ENCODE results near the gene BICC1. TPM values are rescaled to one million over a fixed set of nuclear protein-coding genes. Genes with fewer than 3 reads are reported as not detected.

Gene BICC1
- polyA plus RNA-seq, 1 donor, result 6.2 TPM

DNA sequence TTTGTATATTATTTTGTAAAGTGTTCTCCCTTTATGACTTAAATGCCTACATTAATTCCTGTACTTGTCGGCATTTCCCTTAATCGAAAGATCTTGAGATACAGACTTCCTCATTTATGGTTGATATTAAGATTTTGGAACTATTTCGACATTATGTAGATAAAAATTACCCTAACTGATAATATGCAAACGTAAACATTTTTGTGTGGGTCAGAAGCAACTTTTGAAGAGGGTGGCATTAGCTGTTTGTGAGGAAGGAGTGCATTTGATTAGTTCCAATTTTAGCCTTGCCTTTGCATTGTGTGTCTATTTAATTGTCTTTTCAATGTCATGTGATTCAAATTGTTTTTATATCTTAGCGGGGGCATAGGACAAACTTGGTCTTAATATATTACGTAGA, 114.7 kb downstream of the BICC1 start:
- H3K27me3 ChIP-seq (ENCODE audit: control insufficient read depth, insufficient read depth, low read length), result no peaks in the 10 kb centered on the region
- H3K4me1 ChIP-seq (ENCODE audit: control insufficient read depth, insufficient read depth, low read length), result no peaks in the 10 kb centered on the region
- WGBS (ENCODE audit: insufficient coverage, low lambda C conversion rate), result 100% methylated on average over 4 of the region's 6 CpGs
- no peaks in the 10 kb centered on the region for H3K9me3 ChIP-seq (ENCODE audit: control insufficient read depth, low read depth, low read length)
- no peaks in the 10 kb centered on the region for H3K36me3 ChIP-seq (ENCODE audit: control insufficient read depth, insufficient read depth, low read length)
- no peak overlapping the region for H3K27ac ChIP-seq (ENCODE audit: low read length)
- no peak overlapping the region for H3K4me3 ChIP-seq (ENCODE audit: low read length)
- DNase-seq, result no peak

DNA sequence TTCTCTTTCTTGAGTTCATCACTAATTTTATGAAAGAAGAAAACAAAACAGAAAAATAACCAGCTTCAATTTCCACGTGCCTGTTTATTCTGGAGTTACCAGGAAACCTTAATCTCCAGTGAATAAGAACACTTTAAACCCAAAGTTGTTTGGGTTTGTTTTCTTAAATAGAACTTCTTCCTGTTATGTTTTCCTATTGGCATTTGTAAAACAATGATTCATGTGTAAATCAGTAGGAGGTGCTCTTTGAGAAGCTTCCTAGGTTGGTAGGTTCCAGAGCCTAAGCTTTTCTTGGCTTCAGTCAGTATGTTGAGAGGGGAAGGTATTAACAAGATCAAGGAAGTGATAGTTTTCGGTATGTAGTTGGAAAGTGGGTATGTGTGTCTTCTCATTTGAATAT, 119.0 kb downstream of the BICC1 start:
- Histone ChIP-seq H3K27ac (ENCODE audit: low read length) (no peak overlapping the region), H3K4me1 (ENCODE audit: control insufficient read depth, insufficient read depth, low read length) (no peaks in the 10 kb centered on the region), H3K27me3 (ENCODE audit: control insufficient read depth, insufficient read depth, low read length) (no peaks in the 10 kb centered on the region), H3K4me3 (ENCODE audit: low read length) (no peak overlapping the region), H3K9me3 (ENCODE audit: control insufficient read depth, low read depth, low read length) (no peaks in the 10 kb centered on the region), H3K36me3 (ENCODE audit: control insufficient read depth, insufficient read depth, low read length) (no peaks in the 10 kb centered on the region)
- WGBS (ENCODE audit: insufficient coverage, low lambda C conversion rate), result 55% methylated on average over 1 of the region's 2 CpGs
- DNase-seq, result no peak

DNA sequence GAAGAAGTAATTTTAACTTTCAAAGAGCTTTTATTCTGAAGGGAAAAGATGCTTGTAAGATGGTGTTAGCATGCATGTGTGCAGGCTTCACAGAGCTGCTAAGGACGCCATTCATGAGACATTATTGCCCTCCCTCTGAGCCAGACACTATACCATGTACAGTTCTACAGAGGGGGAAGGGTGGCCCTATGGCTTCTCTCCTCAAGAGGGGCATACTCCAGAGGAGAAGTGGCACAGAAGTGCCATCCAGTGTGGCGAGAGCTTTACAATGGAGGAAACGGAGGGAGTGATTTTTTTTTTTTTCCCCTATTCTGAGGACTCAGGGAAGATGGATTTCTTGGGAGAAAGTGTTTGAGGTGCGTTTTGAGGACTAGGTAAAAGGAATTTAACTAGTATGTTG, 119.5 kb downstream of the BICC1 start:
- no peak for DNase-seq
- Histone ChIP-seq H3K27ac (ENCODE audit: low read length) (no peak overlapping the region), H3K9me3 (ENCODE audit: control insufficient read depth, low read depth, low read length) (no peaks in the 10 kb centered on the region), H3K27me3 (ENCODE audit: control insufficient read depth, insufficient read depth, low read length) (no peaks in the 10 kb centered on the region), H3K4me3 (ENCODE audit: low read length) (no peak overlapping the region), H3K36me3 (ENCODE audit: control insufficient read depth, insufficient read depth, low read length) (no peaks in the 10 kb centered on the region), H3K4me1 (ENCODE audit: control insufficient read depth, insufficient read depth, low read length) (no peaks in the 10 kb centered on the region)
- WGBS (ENCODE audit: insufficient coverage, low lambda C conversion rate), result no CpG with 5 or more reads among the region's 4 CpGs

DNA sequence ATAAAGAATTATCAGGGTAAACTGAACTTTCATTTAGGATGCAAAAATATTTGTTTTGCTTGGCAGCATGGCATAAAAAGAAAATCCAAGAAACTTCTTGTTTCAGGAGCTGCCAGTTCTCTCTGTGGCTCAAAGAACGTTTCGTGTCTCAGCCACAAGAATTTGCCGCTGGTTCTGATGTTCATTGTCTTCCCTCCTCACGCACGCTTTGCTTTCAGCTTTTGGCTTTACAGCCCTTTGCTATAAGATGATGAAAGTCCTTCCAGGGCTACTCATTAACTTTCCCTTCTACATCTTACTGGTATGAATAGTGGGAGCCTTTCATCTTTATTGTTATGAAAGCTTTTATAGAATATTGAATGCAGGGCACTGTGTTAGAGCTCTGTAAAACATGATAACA, 124.7 kb downstream of the BICC1 start:
- DNase-seq, result peak; percentile 26 to 56
- H3K27me3 ChIP-seq (ENCODE audit: control insufficient read depth, insufficient read depth, low read length), result no peaks in the 10 kb centered on the region

DNA sequence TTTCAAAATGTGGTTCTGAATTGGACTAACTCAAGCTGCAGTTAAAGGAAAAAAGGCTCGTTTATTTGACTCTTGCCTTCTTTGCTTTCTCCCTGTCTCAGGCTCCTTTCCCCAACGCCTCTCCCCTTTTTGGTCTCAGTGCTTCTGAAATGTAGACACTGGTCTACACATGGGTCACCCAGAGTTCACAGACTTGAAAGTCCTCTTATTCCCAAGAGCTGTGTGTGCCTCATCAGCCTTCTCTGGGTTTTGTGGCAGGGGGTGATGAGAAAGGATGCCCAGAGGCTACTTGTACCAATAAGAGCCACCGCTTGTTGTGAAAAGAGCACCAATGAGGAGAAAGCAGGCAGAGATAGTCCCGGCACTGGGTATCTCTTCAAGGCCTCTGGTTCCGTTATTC, 125.7 kb downstream of the BICC1 start:
- DNase-seq, result no peak
- no peaks in the 10 kb centered on the region for H3K9me3 ChIP-seq (ENCODE audit: control insufficient read depth, low read depth, low read length)
- H3K27me3 ChIP-seq (ENCODE audit: control insufficient read depth, insufficient read depth, low read length), result no peaks in the 10 kb centered on the region
- H3K4me1 ChIP-seq (ENCODE audit: control insufficient read depth, insufficient read depth, low read length), result peaks cover 4% of the 10 kb centered on the region
- no peak overlapping the region for H3K27ac ChIP-seq (ENCODE audit: low read length)
- no peaks in the 10 kb centered on the region for H3K36me3 ChIP-seq (ENCODE audit: control insufficient read depth, insufficient read depth, low read length)
- H3K4me3 ChIP-seq (ENCODE audit: low read length), result no peak overlapping the region
- 83% methylated on average over 2 of the region's 5 CpGs for WGBS (ENCODE audit: insufficient coverage, low lambda C conversion rate)

More for the DNA sequence above, 124.7 kb downstream of the BICC1 start:
- WGBS (ENCODE audit: insufficient coverage, low lambda C conversion rate), result no CpG with 5 or more reads among the region's 5 CpGs
- H3K4me1 ChIP-seq (ENCODE audit: control insufficient read depth, insufficient read depth, low read length), result peaks cover 4% of the 10 kb centered on the region
- H3K9me3 ChIP-seq (ENCODE audit: control insufficient read depth, low read depth, low read length), result no peaks in the 10 kb centered on the region
- no peak overlapping the region for H3K27ac ChIP-seq (ENCODE audit: low read length)
- H3K36me3 ChIP-seq (ENCODE audit: control insufficient read depth, insufficient read depth, low read length), result no peaks in the 10 kb centered on the region
- H3K4me3 ChIP-seq (ENCODE audit: low read length), result no peak overlapping the region

DNA sequence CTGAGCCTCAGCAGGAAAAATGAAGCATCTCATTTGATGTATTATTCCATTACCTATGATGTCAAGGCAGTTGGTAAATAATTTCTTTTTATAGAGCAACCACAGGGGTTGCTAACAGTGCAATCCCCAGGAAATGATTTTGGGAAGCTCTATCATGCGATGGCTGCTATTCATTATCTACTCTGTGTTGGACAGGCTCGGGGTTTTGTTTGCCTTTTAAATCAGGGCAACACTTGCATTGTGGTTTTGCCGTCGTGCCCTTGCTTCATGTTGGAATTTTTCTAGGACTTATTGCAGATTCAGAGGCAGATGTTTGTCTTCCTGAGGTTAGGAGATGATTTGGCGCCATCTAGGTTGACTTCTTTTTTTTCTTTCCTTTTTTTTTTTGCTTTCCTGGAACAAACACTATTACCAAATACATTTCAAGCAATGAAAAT, 128.4 kb downstream of the BICC1 start:
- Histone ChIP-seq H3K36me3 (ENCODE audit: control insufficient read depth, insufficient read depth, low read length) (no peaks in the 10 kb centered on the region), H3K4me1 (ENCODE audit: control insufficient read depth, insufficient read depth, low read length) (peaks cover 4% of the 10 kb centered on the region), H3K27ac (ENCODE audit: low read length) (no peak overlapping the region), H3K4me3 (ENCODE audit: low read length) (no peak overlapping the region), H3K9me3 (ENCODE audit: control insufficient read depth, low read depth, low read length) (no peaks in the 10 kb centered on the region), H3K27me3 (ENCODE audit: control insufficient read depth, insufficient read depth, low read length) (no peaks in the 10 kb centered on the region)
- no CpG with 5 or more reads among the region's 5 CpGs for WGBS (ENCODE audit: insufficient coverage, low lambda C conversion rate)
- peak in 1 of 2 donors; percentile 26 for DNase-seq

DNA sequence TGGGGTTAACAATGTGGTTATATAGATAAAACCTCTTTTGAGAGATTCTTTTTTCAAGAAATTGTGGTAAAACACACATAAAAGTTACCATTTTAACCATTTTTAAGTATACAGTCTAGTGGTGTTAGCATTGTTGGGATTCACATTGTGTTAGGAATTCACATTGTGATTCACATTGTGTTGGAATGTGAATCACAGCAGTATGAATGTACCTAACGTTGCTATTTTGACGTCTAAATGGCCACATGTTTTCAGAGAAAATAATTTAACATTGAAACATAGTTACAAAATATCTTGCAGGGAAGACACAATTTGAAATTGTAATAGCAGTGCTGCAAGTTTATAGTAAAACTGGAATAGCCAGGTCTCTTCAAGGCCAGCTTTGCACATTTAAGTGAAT, 129.0 kb downstream of the BICC1 start:
- H3K27ac ChIP-seq (ENCODE audit: low read length), result no peak overlapping the region
- 80% methylated on average over 1 of the region's 2 CpGs for WGBS (ENCODE audit: insufficient coverage, low lambda C conversion rate)
- no peak overlapping the region for H3K4me3 ChIP-seq (ENCODE audit: low read length)
- no peaks in the 10 kb centered on the region for H3K27me3 ChIP-seq (ENCODE audit: control insufficient read depth, insufficient read depth, low read length)
- DNase-seq, result no peak
- no peaks in the 10 kb centered on the region for H3K9me3 ChIP-seq (ENCODE audit: control insufficient read depth, low read depth, low read length)
- H3K36me3 ChIP-seq (ENCODE audit: control insufficient read depth, insufficient read depth, low read length), result no peaks in the 10 kb centered on the region
- H3K4me1 ChIP-seq (ENCODE audit: control insufficient read depth, insufficient read depth, low read length), result peaks cover 4% of the 10 kb centered on the region

DNA sequence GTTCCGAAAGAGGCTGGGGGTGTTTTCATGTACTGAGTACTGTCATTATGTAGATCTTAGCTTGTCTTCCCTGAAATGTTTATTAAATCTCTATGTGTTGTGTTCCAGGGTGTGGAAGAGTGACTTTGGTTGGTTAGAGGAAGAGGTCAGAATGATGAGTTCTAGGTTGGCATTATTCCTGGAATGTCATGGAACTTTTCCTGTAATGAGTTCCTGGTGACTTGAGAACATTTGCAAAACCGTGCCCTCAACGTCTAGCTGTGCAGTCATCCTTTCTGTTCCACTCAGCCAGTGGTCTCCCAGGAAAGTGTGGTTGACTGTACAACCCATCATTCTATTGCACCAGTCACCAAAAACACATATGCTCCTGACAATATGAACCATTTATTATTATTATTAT, 129.6 kb downstream of the BICC1 start:
- Histone ChIP-seq H3K36me3 (ENCODE audit: control insufficient read depth, insufficient read depth, low read length) (no peaks in the 10 kb centered on the region), H3K4me1 (ENCODE audit: control insufficient read depth, insufficient read depth, low read length) (peaks cover 4% of the 10 kb centered on the region), H3K9me3 (ENCODE audit: control insufficient read depth, low read depth, low read length) (no peaks in the 10 kb centered on the region), H3K27ac (ENCODE audit: low read length) (no peak overlapping the region), H3K27me3 (ENCODE audit: control insufficient read depth, insufficient read depth, low read length) (no peaks in the 10 kb centered on the region), H3K4me3 (ENCODE audit: low read length) (no peak overlapping the region)
- WGBS (ENCODE audit: insufficient coverage, low lambda C conversion rate), result 80% methylated on average over 2 of the region's 3 CpGs
- DNase-seq, result no peak

DNA sequence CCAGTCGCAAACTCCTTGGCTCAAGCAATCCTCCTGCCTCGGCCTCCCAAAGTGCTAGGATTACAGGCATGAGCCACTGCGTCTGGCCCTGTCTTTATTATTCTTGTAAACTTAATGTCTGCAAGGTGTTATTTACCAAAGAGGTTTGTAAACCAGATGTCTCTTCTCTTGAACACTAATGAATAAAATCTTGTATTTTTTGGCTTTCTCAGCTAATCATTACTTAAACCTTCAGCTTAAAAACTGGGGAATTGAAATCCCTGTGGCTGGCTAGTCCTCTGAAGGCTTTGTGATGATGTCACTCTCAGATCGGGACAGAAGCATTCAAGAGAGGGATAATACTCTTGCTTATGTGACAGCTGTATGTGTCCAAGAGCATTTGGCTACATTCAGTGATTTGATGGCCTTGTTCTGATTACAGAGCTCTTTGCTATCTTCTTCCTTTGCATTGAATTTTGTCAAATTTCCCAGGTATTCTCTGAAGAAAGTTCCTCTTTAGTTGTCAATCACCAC, 130.3 kb downstream of the BICC1 start:
- Histone ChIP-seq H3K9me3 (ENCODE audit: control insufficient read depth, low read depth, low read length) (no peaks in the 10 kb centered on the region), H3K27me3 (ENCODE audit: control insufficient read depth, insufficient read depth, low read length) (no peaks in the 10 kb centered on the region), H3K27ac (ENCODE audit: low read length) (no peak overlapping the region), H3K36me3 (ENCODE audit: control insufficient read depth, insufficient read depth, low read length) (no peaks in the 10 kb centered on the region), H3K4me1 (ENCODE audit: control insufficient read depth, insufficient read depth, low read length) (peaks cover 4% of the 10 kb centered on the region), H3K4me3 (ENCODE audit: low read length) (no peak overlapping the region)
- DNase-seq, result no peak
- 50% methylated on average over 2 of the region's 4 CpGs for WGBS (ENCODE audit: insufficient coverage, low lambda C conversion rate)

DNA sequence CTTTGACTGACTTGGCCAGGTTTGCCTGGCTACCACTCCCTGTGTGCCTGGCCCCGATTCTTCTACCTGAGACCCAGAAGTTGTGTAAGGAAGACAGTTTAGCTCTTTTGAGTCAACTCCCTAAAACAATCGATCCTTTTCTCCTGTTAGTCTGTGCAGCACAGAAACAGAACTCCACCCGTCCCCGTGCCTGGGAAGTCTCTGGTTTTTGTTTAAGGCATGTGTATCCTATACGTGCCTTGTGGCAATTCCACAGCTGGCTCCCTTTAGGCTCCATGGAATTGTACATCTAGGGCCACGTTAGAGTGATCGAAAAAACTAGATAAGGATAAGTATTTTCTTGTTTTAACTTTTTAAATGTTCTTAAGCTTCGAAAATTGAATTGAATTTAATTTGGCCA, 131.6 kb downstream of the BICC1 start:
- 89% methylated on average over 5 of the region's 8 CpGs for WGBS (ENCODE audit: insufficient coverage, low lambda C conversion rate)
- Histone ChIP-seq H3K4me1 (ENCODE audit: control insufficient read depth, insufficient read depth, low read length) (peaks cover 4% of the 10 kb centered on the region), H3K9me3 (ENCODE audit: control insufficient read depth, low read depth, low read length) (no peaks in the 10 kb centered on the region), H3K27me3 (ENCODE audit: control insufficient read depth, insufficient read depth, low read length) (no peaks in the 10 kb centered on the region), H3K4me3 (ENCODE audit: low read length) (no peak overlapping the region), H3K27ac (ENCODE audit: low read length) (no peak overlapping the region), H3K36me3 (ENCODE audit: control insufficient read depth, insufficient read depth, low read length) (no peaks in the 10 kb centered on the region)
- no peak for DNase-seq

DNA sequence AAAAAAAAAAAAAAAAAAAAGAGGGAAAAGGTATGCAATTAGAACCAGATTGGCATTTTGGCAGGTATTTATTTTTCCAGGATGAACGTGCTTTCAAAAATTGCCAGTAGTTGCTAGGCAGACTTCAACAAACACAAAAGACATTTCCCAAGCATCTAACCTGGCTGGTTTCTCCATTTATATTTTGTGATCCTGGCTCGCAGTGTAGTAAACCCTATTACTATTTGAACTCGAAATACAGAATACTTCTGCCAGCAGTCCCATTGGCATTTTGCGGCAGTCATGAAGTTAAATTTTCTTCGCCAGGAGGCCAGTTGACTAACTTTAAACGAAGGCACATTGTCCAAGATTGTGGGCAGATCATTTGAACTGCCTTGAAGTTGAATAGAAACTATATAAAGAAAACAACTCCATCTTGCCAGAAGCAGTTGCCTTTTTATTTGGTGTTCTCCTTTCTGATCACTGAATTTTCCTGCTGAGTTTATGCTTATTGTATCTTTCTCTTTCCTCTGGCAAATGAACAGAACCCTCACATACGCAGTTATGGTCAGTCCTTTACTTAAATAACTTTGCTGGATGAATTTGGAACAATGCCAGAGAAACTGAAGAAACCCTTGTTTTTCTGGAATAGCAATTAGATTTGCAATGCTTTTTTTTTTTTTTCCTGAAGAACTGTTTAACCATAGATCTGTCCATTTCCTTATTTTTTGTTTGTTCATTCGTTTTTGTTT, 132.9 kb downstream of the BICC1 start:
- H3K27ac ChIP-seq (ENCODE audit: low read length), result no peak overlapping the region
- WGBS (ENCODE audit: insufficient coverage, low lambda C conversion rate), result 93% methylated on average over 3 of the region's 8 CpGs
- no peak for DNase-seq

More for the DNA sequence above, 132.9 kb downstream of the BICC1 start:
- no peak overlapping the region for H3K4me3 ChIP-seq (ENCODE audit: low read length)
- H3K36me3 ChIP-seq (ENCODE audit: control insufficient read depth, insufficient read depth, low read length), result no peaks in the 10 kb centered on the region
- no peaks in the 10 kb centered on the region for H3K27me3 ChIP-seq (ENCODE audit: control insufficient read depth, insufficient read depth, low read length)
- no peaks in the 10 kb centered on the region for H3K9me3 ChIP-seq (ENCODE audit: control insufficient read depth, low read depth, low read length)
- peaks cover 4% of the 10 kb centered on the region for H3K4me1 ChIP-seq (ENCODE audit: control insufficient read depth, insufficient read depth, low read length)
